Heart left ventricle (tissue), 13 donors: ENCODE results near the gene ADGRB3.
"Not testable (repeated sequence)": the region's sequence is repeated elsewhere in the genome, so short reads cannot be mapped to it uniquely, and the experiment has no call there.

ENCODE experiments used
- POLR2A ChIP-seq, 2 donors: fragments of 450-650 bp; IDR thresholded peaks; one replicate each; pipeline ENCODE4 v1.6.1; 2017; ENCODE audit warnings: antibody characterized with exemption in 2 of 2, mild to moderate bottlenecking in 2 of 2, moderate library complexity in 2 of 2
- TF ChIP-seq, protein P1 (sequence below), 12 donors: fragments of 200-600 bp; sonication (generic) in 4 of 12; IDR thresholded peaks; one replicate each; pipeline versions ENCODE4 v1.5.0 to v1.8.0; 2018 to 2022; ENCODE audit warnings: antibody characterized with exemption in 12 of 12, mild to moderate bottlenecking in 5 of 12
- donor health status: ischemic (EF 13 %, LVEDD 7.1; RV severe dilation, severe dysfunction).
- donor health status: DM: no; HTN: yes; CAD: no.
- donor health status: DM: no; HTN: no; CAD: no.
- donor health status: ischemic (EF 25% LVEDD 6.9; RV normal size, moderate dysfunction).
- donor health status: ischemic (EF 25% LVEDD 5.7; RV mildly dilated, moderate dysfunction).
- donor health status: ischemic (EF 35%, LVEDD 5.7; RV mildly dilated, moderate dysfunction).
- donor health status: nonischemic (EF 11% LVEDD 7.7; RV severe dilation, severe dysfunction).
- donor health status: DM: yes; HTN: yes; CAD: no.
- donor health status: PGD.
- donor health status: ischemic (EF 29% LVEDD 5.4; RV normal size, mild dysfunction).
- donor health status: nonischemic (EF 23%, LVEDD 6.1; RV moderate dilation, normal function).

DNA sequence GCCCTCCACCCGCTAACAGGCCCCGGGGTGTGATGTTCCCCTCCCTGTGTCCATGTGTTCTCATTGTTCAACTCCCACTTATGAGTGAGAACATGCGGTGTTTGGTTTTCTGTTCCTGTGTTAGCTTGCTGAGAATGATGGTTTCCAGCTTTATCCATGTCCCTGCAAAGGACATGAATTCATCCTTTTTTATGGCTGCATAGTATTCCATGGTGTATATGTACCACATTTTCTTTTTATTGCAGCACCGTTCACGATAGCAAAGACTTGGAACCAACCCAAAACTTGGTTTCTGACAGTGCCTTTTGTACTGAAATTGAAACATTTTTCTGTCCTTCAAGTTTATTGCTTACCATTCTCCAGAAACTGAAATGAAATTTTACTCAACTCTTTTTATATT, 653.1 kb downstream of the ADGRB3 start:
- TF ChIP-seq, protein P1, sequence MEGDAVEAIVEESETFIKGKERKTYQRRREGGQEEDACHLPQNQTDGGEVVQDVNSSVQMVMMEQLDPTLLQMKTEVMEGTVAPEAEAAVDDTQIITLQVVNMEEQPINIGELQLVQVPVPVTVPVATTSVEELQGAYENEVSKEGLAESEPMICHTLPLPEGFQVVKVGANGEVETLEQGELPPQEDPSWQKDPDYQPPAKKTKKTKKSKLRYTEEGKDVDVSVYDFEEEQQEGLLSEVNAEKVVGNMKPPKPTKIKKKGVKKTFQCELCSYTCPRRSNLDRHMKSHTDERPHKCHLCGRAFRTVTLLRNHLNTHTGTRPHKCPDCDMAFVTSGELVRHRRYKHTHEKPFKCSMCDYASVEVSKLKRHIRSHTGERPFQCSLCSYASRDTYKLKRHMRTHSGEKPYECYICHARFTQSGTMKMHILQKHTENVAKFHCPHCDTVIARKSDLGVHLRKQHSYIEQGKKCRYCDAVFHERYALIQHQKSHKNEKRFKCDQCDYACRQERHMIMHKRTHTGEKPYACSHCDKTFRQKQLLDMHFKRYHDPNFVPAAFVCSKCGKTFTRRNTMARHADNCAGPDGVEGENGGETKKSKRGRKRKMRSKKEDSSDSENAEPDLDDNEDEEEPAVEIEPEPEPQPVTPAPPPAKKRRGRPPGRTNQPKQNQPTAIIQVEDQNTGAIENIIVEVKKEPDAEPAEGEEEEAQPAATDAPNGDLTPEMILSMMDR (IDR thresholded peaks at IDR 0.05), result not testable (repeated sequence)
- TF ChIP-seq POLR2A (IDR thresholded peaks at IDR 0.05), result not testable (repeated sequence)
